GM12874 (cell line): ENCODE measurements around the gene ARL6IP4.

Experiments
- CTCF ChIP-seq: IDR thresholded peaks from 2 replicates; pipeline ENCODE4 v1.5.1; 2011; ENCODE audit warnings: low read depth, mild to moderate bottlenecking, control low read depth, low read length, moderate library complexity; ENCODE audit not compliant: insufficient read depth

ARL6IP4 gene

GRCh38 chr12:122989874-122990419 lies 9.5 kb downstream of the ARL6IP4 start:
- no peak for TF ChIP-seq CTCF

- TF ChIP-seq CTCF: no peak
Observed at GRCh38 chr12:122990561-122990960, 10.1 kb downstream of the ARL6IP4 start.

GRCh38 chr12:122990961-122991622 lies 10.6 kb downstream of the ARL6IP4 start:
- no peak for TF ChIP-seq CTCF

GRCh38 chr12:122991623-122992275 lies 11.3 kb downstream of the ARL6IP4 start:
- TF ChIP-seq CTCF: no peak

- TF ChIP-seq CTCF: no peak
Observed at GRCh38 chr12:122992386-122992785, 11.9 kb downstream of the ARL6IP4 start.

GRCh38 chr12:122994140-122994675 lies 13.7 kb downstream of the ARL6IP4 start:
- no peak for TF ChIP-seq CTCF

- TF ChIP-seq CTCF: no peak
Observed at GRCh38 chr12:122994781-122995502, 14.5 kb downstream of the ARL6IP4 start.
